GM18867 (cell line): ENCODE results near the gene LPCAT2.

Experiments used
- ATAC-seq: cut with Tn5 transposase; IDR thresholded peaks from one replicate; pipeline ENCODE4 v1.9.1; 2021; ENCODE audit warnings: mild to moderate bottlenecking, moderate library complexity; ENCODE audit not compliant: unreplicated experiment

Gene LPCAT2

DNA sequence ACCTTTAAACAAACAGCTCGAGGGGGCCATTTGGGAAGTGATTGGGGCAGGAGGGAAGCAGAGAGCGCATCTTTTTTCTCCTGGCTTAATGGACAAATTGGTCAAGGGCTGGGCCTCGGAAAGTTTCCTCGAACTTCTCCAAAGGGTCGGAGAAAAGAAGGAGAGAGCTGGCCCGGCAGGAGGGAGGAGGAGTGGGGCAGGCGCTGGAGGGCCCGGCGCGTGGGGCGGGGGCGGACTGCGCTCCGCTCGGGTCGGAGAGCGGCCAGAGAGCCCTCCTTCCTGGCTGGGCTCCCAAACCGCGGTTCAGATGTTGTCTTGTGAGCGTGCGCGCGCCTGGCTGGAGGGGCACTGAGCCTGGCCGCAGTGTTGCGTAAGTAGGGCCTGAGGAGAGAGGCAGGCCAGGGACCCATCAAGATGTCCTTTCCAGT lies 28.6 kb upstream of the LPCAT2 start:
- no peak for ATAC-seq

DNA sequence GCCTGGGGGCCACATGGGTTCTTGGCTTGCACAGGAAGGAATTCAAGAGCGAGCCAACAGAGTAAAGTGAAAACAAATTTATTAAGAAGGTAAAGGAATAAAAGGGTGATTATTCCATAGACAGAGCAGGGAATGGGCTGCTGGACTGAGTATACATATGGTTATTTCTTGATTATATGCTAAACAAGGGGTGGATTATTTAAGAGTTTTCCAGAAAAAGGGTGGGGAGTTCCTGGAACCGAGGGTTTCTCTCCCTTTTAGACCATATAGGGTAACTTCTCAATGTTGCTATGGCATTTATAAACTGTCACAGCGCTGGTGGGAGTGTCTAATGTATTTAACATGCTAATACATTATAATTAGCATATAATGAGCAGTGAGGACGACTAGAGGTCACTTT lies 27.8 kb upstream of the LPCAT2 start:
- no peak for ATAC-seq

DNA sequence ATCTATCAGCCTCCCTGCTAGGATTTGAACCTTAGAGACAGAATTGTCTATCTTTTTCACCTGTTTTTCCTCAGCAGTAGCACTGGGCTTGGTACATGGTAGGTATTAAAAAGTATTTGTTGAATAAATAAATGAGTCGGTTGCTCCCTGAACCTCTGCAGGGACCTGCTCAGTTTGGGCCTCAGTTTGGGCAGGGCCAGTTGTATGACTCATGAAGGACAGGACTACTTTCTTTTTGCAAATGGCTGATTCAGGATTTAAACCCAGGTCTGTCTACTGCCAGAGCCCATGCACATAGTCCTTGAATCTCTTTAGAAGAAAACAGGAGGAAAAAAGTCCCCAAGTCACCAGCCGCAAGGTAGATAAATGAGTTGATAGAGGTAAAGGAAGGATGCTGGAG lies 26.8 kb upstream of the LPCAT2 start:
- ATAC-seq, result no peak

DNA sequence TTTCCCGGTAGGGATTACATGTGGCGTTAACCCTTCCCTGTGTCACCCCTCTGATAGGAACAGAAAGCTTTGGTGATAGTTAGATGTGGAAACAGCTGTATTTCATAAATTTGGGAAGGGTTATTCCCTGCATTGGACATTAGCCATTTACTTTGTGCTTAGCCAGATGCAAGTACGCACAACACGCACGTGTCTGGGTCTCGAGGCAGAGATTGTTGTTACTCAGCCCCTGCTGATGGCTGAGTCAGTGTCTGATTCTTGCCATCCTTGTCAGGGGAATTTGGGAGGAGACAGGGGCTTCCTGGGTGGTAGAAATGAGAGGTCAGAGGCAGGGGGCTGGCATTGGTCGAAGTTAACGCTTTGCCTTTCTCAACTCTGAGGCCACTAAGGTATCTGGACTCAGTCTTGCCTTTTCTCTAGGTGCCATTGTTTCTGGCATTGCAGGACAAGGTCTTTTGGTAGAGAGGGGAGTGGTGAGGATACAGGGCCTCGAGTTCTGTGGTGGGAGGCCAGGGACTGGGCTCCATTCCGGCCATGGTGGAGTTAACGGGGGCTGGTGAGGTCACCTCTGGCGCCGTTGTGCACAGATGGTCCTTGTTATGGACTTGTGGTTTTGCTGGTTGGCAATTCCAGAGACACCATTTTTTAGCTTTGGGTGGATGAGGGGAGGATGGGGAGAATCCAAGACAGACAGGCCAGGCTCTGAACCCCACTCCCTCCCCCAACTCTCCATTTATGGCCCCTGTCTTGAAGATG lies 21.6 kb upstream of the LPCAT2 start:
- ATAC-seq, result no peak

DNA sequence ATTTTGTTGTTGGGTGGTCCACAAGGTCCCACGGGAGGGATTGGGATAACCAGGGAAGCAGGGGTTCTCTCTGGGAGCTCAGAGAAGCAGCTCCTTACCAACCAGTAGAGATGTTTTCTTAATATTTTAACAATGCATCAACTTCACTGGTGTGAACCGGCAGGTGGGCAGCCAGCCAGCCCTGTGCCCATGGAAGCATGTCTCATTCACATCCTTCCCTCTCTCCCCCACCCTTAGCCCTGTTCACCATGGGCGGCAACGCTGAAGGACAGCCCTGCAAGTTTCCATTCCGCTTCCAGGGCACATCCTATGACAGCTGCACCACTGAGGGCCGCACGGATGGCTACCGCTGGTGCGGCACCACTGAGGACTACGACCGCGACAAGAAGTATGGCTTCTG lies 20.6 kb upstream of the LPCAT2 start:
- no peak for ATAC-seq

DNA sequence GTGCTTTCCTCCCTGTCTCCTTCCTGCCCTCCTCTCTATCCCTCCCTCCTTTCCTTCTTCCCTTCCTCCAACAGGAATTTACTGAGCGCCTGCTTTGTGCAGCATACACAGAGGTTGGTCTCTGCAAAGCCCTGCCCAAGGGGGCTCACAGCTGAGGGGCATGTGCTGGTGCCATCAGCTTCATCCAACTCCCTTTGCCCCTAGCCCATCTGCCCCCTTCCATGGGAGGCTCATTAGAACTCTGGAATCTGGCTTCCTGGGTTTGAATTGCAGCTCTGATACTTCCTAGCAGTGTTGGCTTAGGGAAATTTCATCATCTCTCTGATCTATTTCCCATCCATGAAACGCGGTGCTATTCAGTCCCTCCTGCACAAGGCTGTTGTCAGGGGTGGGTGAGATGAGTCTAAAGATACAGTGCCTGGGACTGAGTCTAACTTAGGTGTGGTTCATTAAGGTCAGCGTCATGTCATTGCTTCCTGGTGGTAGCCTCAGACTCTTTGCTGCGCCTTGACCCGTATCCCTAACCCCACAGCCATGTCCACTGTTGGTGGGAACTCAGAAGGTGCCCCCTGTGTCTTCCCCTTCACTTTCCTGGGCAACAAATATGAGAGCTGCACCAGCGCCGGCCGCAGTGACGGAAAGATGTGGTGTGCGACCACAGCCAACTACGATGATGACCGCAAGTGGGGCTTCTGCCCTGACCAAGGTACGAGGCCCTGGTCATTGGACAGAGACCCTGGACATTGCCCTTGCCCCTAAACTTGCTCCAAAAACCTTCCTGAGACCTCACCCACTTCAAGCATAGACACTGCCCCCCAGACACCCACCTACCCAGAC lies 19.5 kb upstream of the LPCAT2 start:
- no peak for ATAC-seq

DNA sequence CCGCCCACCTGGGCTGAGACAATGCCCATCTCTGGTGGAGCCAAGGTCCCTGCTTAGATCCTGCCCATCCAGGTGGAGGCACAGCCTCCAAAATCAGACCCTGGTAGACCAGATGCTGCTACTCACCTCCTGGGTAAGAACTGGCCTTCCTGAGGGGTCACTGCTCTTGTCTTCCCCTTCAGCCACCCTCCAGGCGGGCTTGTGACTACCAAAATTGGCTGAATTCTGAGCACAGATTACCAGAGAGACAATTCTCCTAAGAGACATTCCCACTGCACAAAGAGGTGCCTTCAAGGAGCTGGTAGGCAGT lies 19.0 kb upstream of the LPCAT2 start:
- no peak for ATAC-seq

DNA sequence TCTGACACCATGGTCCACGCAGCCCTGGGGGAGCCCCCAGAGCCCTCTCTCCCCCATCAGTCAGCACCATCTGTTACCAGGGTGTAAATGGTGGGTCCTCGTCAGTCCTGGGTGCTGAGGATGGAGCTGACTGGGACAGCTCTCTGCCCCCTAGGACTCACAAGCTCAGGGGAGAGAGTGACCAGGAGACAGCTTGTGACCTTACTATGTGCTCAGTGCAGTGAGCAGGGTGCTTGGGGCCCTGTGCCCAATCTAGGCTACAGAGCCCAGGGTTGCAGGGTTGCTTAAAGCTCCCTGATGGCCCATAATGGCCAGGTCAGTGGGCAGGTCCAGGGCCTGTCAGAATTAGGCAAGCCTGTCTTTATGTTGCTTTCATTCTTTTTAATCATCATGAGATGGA lies 18.6 kb upstream of the LPCAT2 start:
- no peak for ATAC-seq

DNA sequence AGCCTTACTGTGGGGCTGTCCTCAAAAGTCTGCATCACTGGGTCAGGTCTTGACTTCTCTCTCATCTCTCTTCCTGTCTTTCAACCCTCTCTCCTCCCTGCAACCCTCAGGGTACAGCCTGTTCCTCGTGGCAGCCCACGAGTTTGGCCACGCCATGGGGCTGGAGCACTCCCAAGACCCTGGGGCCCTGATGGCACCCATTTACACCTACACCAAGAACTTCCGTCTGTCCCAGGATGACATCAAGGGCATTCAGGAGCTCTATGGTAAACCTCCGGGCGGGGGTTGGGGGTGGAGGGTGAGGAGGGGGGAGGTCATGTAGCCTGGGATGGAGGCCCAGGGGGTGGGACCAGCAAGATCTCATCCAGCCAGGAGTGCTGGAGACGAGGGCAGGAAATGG lies 17.2 kb upstream of the LPCAT2 start:
- no peak for ATAC-seq

DNA sequence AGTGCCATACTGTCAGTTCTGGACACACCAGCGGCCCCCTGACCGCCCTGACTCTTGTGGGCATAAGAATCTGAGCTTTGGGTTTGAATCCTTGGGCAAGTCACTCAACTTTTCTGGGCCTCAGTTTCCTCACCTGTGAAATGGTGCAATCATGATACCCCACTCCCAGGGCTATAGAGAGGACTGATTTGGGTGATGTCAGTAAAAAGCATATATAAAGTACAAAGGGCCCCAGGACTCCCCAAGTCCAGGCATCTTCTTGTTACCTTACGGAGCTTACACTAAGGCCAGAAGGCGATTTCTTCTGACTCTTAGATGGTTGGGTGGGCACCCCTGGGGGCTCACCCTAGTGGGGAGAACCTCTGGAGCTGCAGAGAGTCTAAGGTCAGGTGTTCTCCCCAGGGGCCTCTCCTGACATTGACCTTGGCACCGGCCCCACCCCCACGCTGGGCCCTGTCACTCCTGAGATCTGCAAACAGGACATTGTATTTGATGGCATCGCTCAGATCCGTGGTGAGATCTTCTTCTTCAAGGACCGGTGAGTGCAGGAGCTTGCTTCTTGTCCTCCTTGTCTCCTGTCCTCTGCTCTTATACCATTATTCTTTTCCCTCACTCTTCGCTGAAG lies 16.0 kb upstream of the LPCAT2 start:
- no peak for ATAC-seq

DNA sequence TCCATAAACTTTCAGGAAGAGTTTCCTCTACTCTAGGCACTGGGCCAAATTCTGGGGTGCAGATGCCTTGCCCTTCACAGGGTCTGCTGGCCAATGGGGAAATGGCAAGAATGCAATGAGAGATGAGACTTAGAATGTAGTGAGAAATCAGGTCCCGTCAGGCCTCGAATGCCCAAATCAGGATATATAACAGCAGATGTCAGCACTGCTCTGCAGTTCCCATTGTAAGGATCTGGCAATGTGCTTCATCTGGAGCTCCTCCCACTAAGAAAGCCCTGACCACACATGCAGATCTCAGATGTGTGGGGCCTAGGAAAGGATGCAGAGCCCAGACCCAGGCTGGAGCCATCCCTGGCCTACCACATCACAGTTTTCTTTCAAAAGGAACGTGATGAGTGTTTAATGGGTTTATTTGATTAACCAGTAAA lies 13.9 kb upstream of the LPCAT2 start:
- ATAC-seq, result no peak

DNA sequence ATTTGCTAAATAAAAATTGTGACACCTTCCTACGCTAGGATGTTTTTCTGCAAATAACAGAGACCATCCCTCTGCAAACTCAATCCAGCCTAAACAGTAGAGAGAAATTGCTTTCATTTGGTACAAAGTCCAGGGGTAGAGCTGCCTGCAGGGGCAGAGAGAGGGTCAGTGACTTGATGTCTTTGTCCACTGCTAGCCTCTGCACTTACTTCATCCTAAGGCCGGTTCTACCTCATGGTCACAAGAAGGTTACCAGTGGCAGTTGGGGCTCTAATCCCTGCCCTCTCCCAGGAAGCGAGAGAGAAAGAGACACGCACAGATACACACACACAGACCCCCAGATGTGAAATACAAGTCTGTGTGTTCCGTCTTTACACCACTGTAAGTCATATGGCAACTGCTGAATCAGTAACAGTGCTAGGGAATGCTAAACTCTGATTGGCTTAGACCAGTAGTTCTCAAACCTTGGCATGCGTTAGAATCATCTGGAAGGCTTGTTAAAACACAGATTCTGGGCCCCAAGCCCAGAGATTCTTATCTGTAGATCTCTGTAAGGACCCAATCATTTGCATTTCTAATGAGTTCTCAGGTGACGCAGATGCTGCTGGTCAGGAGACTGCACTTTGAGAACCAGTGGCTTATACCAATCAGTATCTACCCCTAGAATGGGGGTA lies 13.1 kb upstream of the LPCAT2 start:
- ATAC-seq, result no peak

DNA sequence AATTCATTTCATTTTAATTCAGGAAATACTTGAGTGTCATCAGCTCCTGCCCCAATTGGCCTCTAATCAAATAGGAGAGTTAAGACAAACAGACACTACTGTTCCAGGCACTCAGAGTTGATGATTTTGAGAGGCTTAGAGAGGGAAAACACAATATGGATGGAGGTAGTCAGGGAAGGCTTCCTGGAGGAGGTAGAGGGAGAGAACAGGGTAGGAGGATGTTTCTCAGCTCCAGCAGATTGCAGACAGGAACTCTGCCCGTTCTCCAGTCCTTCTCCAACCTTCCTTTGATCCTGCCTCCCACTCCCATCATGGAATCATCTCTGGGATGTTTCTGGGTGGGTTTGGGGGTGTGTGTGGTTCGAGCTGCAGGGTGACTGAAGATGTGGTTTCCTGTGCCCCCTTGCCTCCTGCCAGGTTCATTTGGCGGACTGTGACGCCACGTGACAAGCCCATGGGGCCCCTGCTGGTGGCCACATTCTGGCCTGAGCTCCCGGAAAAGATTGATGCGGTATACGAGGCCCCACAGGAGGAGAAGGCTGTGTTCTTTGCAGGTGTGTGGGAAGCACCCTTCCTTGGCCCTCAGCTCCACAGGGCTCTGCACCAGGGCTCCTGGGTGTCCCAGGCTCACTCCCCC lies 12.2 kb upstream of the LPCAT2 start:
- no peak for ATAC-seq

DNA sequence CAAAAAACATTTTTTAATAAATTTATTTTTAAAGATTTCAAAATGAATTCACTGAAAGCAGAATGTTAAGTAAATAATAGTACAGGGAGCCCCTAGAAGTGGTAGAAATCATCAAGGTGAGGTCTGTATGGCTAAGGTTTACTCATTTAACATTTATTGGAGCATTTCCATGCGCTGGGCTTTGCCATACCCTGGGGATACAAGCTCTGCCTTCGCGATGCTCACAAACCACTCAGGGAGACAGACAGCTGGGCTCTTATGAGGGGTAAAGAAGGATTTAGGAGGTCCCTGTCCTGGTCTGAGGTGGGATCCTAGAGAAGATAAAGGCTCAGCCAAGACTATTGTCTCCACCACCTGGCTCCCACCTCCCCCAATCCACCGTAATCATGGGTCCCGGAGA lies 11.3 kb upstream of the LPCAT2 start:
- no peak for ATAC-seq

DNA sequence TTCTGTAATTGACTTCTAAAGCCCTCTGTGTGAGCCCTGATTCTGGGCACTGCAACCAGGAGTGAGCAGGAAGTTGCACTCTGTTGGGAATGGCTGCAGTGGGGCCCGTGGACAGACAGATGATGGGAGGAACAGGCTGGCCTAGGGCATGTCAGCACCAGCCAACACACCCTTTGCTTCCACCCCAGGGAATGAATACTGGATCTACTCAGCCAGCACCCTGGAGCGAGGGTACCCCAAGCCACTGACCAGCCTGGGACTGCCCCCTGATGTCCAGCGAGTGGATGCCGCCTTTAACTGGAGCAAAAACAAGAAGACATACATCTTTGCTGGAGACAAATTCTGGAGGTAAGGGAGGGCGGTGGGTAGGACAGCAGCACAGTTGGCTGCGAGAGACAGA lies 10.8 kb upstream of the LPCAT2 start:
- ATAC-seq, result no peak

DNA sequence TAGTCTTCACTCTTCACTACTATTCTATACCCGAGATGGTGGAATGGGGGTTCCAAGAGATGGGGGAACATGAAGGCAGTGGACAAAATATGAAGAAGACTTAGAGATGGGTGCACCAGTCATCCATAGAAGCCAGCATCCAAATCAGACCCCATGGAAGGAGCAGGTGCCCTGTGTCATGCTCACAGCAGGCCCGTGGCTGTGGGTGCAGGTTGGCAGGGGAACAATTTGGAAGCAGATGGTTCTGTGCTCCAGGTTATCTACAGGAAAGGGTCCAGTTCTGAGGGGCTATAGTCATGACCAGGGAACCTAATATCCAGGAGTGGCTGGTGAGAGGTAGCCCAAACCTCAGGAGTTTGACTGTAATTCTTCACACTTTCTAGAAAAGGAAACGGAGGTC lies 9.6 kb upstream of the LPCAT2 start:
- no peak for ATAC-seq

DNA sequence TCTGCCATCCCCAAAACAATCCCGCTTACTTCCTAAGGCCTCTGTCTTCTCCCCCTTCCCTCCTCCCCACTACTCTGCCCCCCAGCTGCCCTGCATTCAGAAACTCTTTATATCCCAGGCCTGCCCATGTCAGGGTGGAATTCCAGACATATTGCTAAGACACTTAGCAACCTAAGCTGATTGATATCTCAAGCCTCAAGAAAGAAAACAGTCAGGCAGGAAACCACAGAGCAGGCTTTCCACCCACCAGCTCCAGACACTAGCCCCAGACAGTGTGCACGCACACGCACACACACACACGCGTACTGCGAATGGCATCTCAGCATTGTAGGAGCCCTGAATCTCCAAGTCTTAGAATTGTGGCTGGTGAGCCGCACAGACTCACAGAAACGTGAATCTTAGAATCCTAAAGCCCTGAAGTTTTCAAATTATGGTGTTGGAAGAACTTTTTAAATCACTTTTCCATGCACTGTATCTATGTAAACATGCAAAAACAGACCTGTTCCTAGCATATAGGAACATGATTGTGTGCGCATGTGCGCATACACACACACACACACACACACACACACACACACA lies 8.8 kb upstream of the LPCAT2 start:
- no peak for ATAC-seq

DNA sequence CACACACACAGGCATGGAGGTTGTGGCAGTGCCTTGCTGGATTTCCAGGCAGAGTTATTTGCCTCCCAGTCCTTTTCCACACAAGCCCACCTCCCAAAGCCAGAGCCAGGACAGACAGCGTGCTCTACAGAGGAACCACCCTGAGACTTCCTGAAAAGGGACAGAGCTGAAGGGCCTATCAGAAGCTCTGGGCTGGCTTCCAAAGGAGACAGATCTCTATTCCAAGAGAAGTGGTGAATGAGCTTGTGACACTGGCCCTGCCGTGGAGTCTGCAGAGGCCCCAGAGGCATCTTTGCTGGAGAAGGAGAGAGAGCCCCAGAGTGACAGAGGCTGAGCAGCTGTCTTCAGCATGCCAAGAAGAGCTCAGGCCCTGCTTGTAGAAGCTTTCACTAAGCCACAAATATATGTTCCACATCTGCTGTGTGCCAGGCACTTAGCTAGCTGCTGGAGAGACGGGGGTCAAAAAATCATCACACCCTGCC lies 8.3 kb upstream of the LPCAT2 start:
- ATAC-seq, result no peak

DNA sequence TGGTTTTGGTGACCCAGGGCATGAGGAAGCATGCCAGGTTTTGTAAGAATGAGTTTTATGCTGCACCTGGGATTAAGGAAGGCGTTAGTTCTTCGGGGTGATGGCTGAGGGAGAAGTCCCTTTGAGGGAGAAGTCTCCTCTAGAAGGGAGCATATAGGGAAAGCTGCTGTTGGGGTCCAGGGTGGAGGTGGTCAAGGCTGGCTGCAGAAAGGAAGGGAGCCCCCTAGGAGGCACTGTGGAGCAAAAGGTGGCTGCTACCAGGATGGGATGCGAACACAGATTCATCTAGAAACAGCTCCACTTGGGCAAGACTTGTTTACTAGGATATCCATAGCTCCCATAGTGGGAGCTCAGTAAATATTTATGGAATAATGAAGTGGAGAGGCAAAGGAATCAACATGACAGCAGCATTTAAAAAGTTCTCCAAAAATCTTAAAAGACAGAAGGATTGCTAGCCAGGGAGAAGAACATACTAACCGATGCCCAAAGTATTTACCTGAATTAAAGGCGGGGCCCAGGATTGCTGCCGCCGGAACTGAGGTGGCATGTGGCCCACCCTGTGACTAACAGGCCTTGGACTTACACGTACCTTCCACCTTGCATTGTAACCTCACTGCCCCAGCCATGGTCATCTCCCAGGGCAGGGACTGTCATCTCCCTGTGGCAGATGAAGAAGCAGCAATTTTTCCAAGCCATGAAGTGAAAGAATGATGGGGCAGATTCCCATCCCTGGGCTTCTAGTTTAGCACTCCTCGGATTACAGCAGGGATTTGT lies 7.1 kb upstream of the LPCAT2 start:
- no peak for ATAC-seq
